ENCODE results near the gene PLD2. TPM values are rescaled to one million over a fixed set of nuclear protein-coding genes. Genes with fewer than 3 reads are reported as not detected.

Gene PLD2
- 61.4 TPM for total RNA-seq (ENCODE audit: unreplicated experiment)
- long read RNA-seq, partial matches to known transcripts = 1 of 7 reads
- long read RNA-seq, other reads (novel, unspliced or antisense) = 2 of 7 reads

DNA sequence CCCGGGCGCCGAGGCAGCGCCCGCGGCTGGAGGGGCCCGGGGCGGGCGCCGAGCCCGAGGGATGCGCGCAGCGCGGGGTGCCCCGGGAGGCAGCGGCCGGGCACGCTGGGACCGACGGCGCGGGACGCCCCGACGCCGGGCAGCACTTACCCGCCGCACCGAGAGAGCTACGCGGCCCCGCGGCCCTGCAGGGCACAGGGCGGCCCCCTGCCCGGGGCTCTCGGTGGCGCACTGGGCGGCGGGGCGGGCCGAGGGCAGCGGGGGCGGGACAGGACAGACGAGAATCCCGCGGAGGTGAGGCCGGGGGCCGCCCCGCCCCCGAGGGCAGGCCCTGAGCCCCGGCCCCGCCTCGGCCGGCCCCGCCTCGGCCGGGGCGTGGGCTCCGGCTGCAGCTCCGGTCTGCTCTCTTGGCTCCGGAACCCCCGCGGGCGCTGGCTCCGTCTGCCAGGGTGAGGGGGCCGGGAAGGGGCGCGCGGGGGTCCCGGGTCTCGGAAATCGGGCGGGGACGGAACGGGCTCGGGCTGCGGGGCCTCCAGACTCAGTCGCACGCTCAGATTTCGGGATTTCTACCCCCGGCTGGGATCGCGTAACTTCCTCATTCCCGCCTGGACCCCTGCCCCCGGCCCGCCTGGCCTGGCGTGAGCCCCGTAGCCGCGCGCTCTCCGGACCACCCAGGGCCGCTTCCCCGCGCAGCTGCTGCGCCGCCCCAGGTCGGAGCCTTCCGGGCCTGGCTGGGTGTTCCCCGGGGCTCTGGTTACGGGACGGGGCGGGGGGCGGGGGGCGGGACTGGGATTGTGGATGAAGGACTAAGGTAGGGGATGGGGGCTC, at the start of gene PLD2:
Gene PLD2 (plus strand): TSS at position 376 of the 828 bp plus-strand sequence. CDS start 621 bp downstream, outside the sequence.
- peak; percentile 87 for DNase-seq
- Mint-ChIP-seq H3K4me3 (ENCODE audit: unreplicated experiment) (peak within 1 kb of the TSS; percentile 93), H3K27me3 (ENCODE audit: unreplicated experiment) (peaks cover 19% of the 10 kb centered on the region), H3K36me3 (ENCODE audit: unreplicated experiment) (peaks cover 11% of the 10 kb centered on the region), H3K27ac (ENCODE audit: unreplicated experiment) (peak within 1 kb of the TSS; percentile 76), H3K9me3 (ENCODE audit: unreplicated experiment) (peaks cover 10% of the 10 kb centered on the region), H3K4me1 (ENCODE audit: low read depth, unreplicated experiment) (peaks cover 7% of the 10 kb centered on the region)
- TF ChIP-seq, protein P1, sequence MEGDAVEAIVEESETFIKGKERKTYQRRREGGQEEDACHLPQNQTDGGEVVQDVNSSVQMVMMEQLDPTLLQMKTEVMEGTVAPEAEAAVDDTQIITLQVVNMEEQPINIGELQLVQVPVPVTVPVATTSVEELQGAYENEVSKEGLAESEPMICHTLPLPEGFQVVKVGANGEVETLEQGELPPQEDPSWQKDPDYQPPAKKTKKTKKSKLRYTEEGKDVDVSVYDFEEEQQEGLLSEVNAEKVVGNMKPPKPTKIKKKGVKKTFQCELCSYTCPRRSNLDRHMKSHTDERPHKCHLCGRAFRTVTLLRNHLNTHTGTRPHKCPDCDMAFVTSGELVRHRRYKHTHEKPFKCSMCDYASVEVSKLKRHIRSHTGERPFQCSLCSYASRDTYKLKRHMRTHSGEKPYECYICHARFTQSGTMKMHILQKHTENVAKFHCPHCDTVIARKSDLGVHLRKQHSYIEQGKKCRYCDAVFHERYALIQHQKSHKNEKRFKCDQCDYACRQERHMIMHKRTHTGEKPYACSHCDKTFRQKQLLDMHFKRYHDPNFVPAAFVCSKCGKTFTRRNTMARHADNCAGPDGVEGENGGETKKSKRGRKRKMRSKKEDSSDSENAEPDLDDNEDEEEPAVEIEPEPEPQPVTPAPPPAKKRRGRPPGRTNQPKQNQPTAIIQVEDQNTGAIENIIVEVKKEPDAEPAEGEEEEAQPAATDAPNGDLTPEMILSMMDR (IDR thresholded peaks at IDR 0.05; ENCODE audit: partially characterized antibody, unreplicated experiment) = no peak

DNA sequence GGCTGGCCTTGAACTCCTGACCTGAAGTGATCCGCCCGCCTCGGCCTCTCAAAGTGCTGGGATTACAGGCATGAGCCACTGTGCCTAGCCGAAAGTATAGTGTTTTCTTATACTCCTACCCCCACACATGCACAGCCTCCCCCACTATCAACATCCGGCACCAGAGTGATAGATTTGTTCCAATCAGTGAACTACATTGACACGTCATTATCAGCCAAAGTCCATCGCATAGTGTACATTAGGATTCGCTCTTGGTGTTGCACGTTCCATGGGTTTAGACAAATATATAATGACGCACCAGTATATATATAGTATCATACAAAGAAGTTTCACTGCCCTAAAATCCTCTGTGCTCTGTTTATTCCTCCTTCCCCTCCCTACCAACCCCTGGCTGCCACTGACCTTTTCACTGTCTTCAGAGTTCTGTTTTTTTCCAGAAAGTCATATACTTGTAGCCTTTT, 47.1 kb upstream of the PLD2 start:
- H3K36me3 Mint-ChIP-seq (ENCODE audit: unreplicated experiment) = no peaks in the 10 kb centered on the region
- no peak for DNase-seq
- H3K27ac Mint-ChIP-seq (ENCODE audit: unreplicated experiment) = no peak overlapping the region
- no peaks in the 10 kb centered on the region for H3K4me1 Mint-ChIP-seq (ENCODE audit: low read depth, unreplicated experiment)
- TF ChIP-seq, protein P1 (IDR thresholded peaks at IDR 0.05; ENCODE audit: partially characterized antibody, unreplicated experiment) = no peak
- H3K27me3 Mint-ChIP-seq (ENCODE audit: unreplicated experiment) = peaks cover 2% of the 10 kb centered on the region
- H3K4me3 Mint-ChIP-seq (ENCODE audit: unreplicated experiment) = no peak overlapping the region
- peaks cover 2% of the 10 kb centered on the region for H3K9me3 Mint-ChIP-seq (ENCODE audit: unreplicated experiment)

- no peak for DNase-seq
- TF ChIP-seq, protein P1 (IDR thresholded peaks at IDR 0.05; ENCODE audit: partially characterized antibody, unreplicated experiment) = no peak
- Mint-ChIP-seq H3K27ac (ENCODE audit: unreplicated experiment) (no peak overlapping the region), H3K4me1 (ENCODE audit: low read depth, unreplicated experiment) (no peaks in the 10 kb centered on the region), H3K27me3 (ENCODE audit: unreplicated experiment) (peaks cover 2% of the 10 kb centered on the region), H3K36me3 (ENCODE audit: unreplicated experiment) (no peaks in the 10 kb centered on the region), H3K4me3 (ENCODE audit: unreplicated experiment) (no peak overlapping the region), H3K9me3 (ENCODE audit: unreplicated experiment) (no peaks in the 10 kb centered on the region)
Measured at GRCh38 chr17:4764595-4764994, 42.4 kb upstream of the PLD2 start.

DNA sequence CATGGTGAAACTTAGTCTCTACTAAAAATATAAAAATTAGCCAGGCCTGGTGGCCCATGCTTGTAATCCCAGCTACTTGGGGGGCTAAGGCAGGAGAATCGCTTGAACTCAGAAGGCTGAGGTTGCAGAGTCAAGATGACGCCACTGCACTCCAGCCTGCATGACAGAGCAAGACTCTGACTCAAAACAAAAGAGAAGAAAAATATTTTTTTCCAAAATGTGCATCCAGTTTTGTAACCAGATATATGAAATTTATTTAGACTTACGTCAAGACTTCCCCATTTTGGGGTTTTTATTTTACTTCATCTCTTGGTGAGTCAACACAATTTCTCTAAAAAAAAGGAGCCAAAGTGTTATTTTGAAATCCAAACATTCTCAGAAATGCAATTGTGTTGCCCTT, 40.8 kb upstream of the PLD2 start:
- TF ChIP-seq, protein P1 (IDR thresholded peaks at IDR 0.05; ENCODE audit: partially characterized antibody, unreplicated experiment) = no peak
- no peak overlapping the region for H3K27ac Mint-ChIP-seq (ENCODE audit: unreplicated experiment)
- no peaks in the 10 kb centered on the region for H3K9me3 Mint-ChIP-seq (ENCODE audit: unreplicated experiment)
- peaks cover 4% of the 10 kb centered on the region for H3K27me3 Mint-ChIP-seq (ENCODE audit: unreplicated experiment)
- DNase-seq = no peak
- no peaks in the 10 kb centered on the region for H3K4me1 Mint-ChIP-seq (ENCODE audit: low read depth, unreplicated experiment)
- no peaks in the 10 kb centered on the region for H3K36me3 Mint-ChIP-seq (ENCODE audit: unreplicated experiment)
- H3K4me3 Mint-ChIP-seq (ENCODE audit: unreplicated experiment) = no peak overlapping the region

GRCh38 chr17:4766723-4767122, 40.2 kb upstream of the PLD2 start:
- H3K36me3 Mint-ChIP-seq (ENCODE audit: unreplicated experiment) = no peaks in the 10 kb centered on the region
- no peaks in the 10 kb centered on the region for H3K9me3 Mint-ChIP-seq (ENCODE audit: unreplicated experiment)
- no peak overlapping the region for H3K4me3 Mint-ChIP-seq (ENCODE audit: unreplicated experiment)
- DNase-seq = no peak
- H3K27ac Mint-ChIP-seq (ENCODE audit: unreplicated experiment) = no peak overlapping the region
- no peaks in the 10 kb centered on the region for H3K4me1 Mint-ChIP-seq (ENCODE audit: low read depth, unreplicated experiment)
- TF ChIP-seq, protein P1 (IDR thresholded peaks at IDR 0.05; ENCODE audit: partially characterized antibody, unreplicated experiment) = no peak
- H3K27me3 Mint-ChIP-seq (ENCODE audit: unreplicated experiment) = peaks cover 6% of the 10 kb centered on the region
